B cell (primary cell): Measurements from ENCODE around the gene SEMA4D.

ENCODE experiments used
- EZH2 ChIP-seq: IDR thresholded peaks from 2 replicates; pipeline ENCODE4 v1.6.1; 2012; ENCODE audit warnings: borderline replicate concordance, low read depth, mild to moderate bottlenecking, moderate library complexity, low read length; ENCODE audit not compliant: insufficient read depth, poor library complexity, severe bottlenecking
- TF ChIP-seq, protein P1 (sequence below): fragments of 200-600 bp; IDR thresholded peaks from one replicate; pipeline ENCODE4 v1.8.0; 2022; ENCODE audit warnings: antibody characterized with exemption, mild to moderate bottlenecking

DNA sequence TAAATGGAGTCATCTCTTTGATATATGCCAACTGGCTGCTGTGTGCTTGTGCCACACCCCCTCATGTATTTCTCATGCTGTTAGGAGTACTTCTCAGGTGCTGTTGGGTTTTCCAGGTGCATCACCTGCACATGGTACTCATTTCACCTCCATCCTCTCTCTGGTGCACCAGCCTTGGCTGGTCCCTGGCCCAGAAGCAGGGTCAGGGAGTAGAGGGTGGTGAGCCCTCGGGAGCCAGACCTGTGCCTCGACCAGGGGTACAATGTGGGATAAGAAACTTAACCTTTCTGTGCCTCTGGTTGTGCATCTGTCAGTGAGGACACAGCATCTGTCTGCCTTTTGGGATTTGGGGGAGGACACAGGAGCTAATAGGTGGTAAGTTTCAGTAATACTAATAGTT lies 141.1 kb downstream of the SEMA4D start:
- TF ChIP-seq, protein P1, sequence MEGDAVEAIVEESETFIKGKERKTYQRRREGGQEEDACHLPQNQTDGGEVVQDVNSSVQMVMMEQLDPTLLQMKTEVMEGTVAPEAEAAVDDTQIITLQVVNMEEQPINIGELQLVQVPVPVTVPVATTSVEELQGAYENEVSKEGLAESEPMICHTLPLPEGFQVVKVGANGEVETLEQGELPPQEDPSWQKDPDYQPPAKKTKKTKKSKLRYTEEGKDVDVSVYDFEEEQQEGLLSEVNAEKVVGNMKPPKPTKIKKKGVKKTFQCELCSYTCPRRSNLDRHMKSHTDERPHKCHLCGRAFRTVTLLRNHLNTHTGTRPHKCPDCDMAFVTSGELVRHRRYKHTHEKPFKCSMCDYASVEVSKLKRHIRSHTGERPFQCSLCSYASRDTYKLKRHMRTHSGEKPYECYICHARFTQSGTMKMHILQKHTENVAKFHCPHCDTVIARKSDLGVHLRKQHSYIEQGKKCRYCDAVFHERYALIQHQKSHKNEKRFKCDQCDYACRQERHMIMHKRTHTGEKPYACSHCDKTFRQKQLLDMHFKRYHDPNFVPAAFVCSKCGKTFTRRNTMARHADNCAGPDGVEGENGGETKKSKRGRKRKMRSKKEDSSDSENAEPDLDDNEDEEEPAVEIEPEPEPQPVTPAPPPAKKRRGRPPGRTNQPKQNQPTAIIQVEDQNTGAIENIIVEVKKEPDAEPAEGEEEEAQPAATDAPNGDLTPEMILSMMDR, result no peak
- TF ChIP-seq EZH2, result no peak
